WTC11 (cell line): ENCODE data around the gene DYRK1A. TPM values are rescaled to one million over a fixed set of nuclear protein-coding genes. Genes with fewer than 3 reads are reported as not detected.

Experiments used
- ATAC-seq: fragments of 200-7000 bp; cut with Tn5 transposase; 2 replicates; pipeline ENCODE4 v1.10.0; 2021; ENCODE audit warnings: mild to moderate bottlenecking, moderate library complexity
- CTCF ChIA-PET: fragments of 300-600 bp; sonication (Branson Sonifier 250); formaldehyde crosslinking; loops from one replicate; lab custom pipeline; 2021; ENCODE audit warnings: antibody characterized with exemption; lab: Charles Lee
- POLR2A ChIA-PET: fragments of 350-600 bp; sonication (Branson Sonifier 250); formaldehyde crosslinking; loops from one replicate; lab custom pipeline; 2021; ENCODE audit warnings: antibody characterized with exemption; lab: Charles Lee
- DNase-seq: peaks from one replicate; pipeline ENCODE4 v3.0.0; 2021; ENCODE audit warnings: low spot score
- H3K27ac Mint-ChIP-seq: 2 replicates; pipeline ENCODE4 v1.8.0; 2021; ENCODE audit warnings: mixed read lengths
- H3K27me3 Mint-ChIP-seq: 2 replicates; pipeline ENCODE4 v1.8.0; 2021; ENCODE audit warnings: low read depth, mild to moderate bottlenecking, moderate library complexity, mixed read lengths
- H3K36me3 Mint-ChIP-seq: 2 replicates; pipeline ENCODE4 v1.8.0; 2021; ENCODE audit warnings: mixed read lengths
- H3K4me1 Mint-ChIP-seq: 2 replicates; pipeline ENCODE4 v1.8.0; 2022; ENCODE audit warnings: mixed read lengths
- H3K4me3 Mint-ChIP-seq: 2 replicates; pipeline ENCODE4 v1.8.0; 2021; ENCODE audit warnings: mild to moderate bottlenecking, moderate library complexity, mixed read lengths
- H3K9me3 Mint-ChIP-seq: 2 replicates; pipeline ENCODE4 v1.8.0; 2021; ENCODE audit warnings: mixed read lengths
- NFE2L1 ChIP-seq: sonication (generic); formaldehyde crosslinking; IDR thresholded peaks from 2 replicates; pipeline ENCODE4 v1.8.1; 2023; ENCODE audit warnings: missing genetic modification reagents
- RELA ChIP-seq: sonication (generic); formaldehyde crosslinking; IDR thresholded peaks from 2 replicates; pipeline ENCODE4 v1.8.1; 2022; ENCODE audit warnings: missing genetic modification reagents, mild to moderate bottlenecking, borderline replicate concordance
- SOX15 ChIP-seq: fragments of 250-450 bp; sonication (Bioruptor Pico); IDR thresholded peaks from 2 replicates; pipeline ENCODE4 v1.9.0; 2021; ENCODE audit warnings: mild to moderate bottlenecking
- STAT6 ChIP-seq: sonication (generic); formaldehyde crosslinking; conservative IDR thresholded peaks from 2 replicates; pipeline ENCODE4 v1.8.1; 2023; ENCODE audit warnings: mild to moderate bottlenecking, low read depth, missing genetic modification reagents, moderate library complexity
- ZNF532 ChIP-seq: fragments of 250-450 bp; sonication (Bioruptor Pico); IDR thresholded peaks from 2 replicates; pipeline ENCODE4 v1.9.0; 2021; ENCODE audit warnings: mild to moderate bottlenecking, borderline replicate concordance
- total RNA-seq: library from RNA; stranded (reverse); gene quantifications from 3 replicates; pipeline ENCODE4 v1.2.3, GENCODE V29; 2021

Gene DYRK1A
- total RNA-seq, 1 experiment from 2014 or later = 56.5 TPM

- TF ChIP-seq RELA (no peak), ZNF532 (CRISPR knock-in tag) (no peak), SOX15 (no peak), NFE2L1 (CRISPR knock-in tag) (no peak), STAT6 (CRISPR knock-in tag) (no peak)
- H3K36me3 Mint-ChIP-seq = peaks cover 32% of the 10 kb centered on the region
- DNase-seq = no peak
- ChIA-PET POLR2A (no interaction called here), CTCF (interaction anchor here (1.1 kb wide), 2 partner anchors 8 to 11 kb away, joined by 3 to 6 read pairs; no protein-coding TSS in a partner anchor)
- H3K4me3 Mint-ChIP-seq = no peak overlapping the region
- no peak for ATAC-seq
- H3K27me3 Mint-ChIP-seq = no peaks in the 10 kb centered on the region
- H3K9me3 Mint-ChIP-seq = peaks cover 40% of the 10 kb centered on the region
- no peak overlapping the region for H3K27ac Mint-ChIP-seq
- H3K4me1 Mint-ChIP-seq = peaks cover 2% of the 10 kb centered on the region; the same call in 1 of the 2 replicates
Measured at GRCh38 chr21:37575580-37575979, 209.0 kb downstream of the DYRK1A start.

Other genes with a start within 250 kb of the DYRK1A start
- gene VPS26C, start 99.4 kb upstream of the DYRK1A start, total RNA-seq = 55.0 to 62.8 TPM (median 56.7 TPM) in 3 replicates